ENCODE results near the gene NOS3. TPM values are rescaled to one million over a fixed set of nuclear protein-coding genes. Genes with fewer than 3 reads are reported as not detected.
A peak's percentile ranks its signal among the peaks of the same experiment; 100 is the strongest.

The NOS3 gene
- total and polyA plus RNA-seq, 9 of the 15 experiments (the other 6 are each of a cell fraction or from before 2014, with no cell fraction given): 1.1 to 121 (median 23.6) TPM

GRCh38 chr7:150958597-150958996, 32.2 kb upstream of the NOS3 start:
- no peaks in the 10 kb centered on the region for H3K9me3 ChIP-seq (replicated peaks; ENCODE audit: control insufficient read depth, insufficient read depth, low read depth, low read length)
- POLR2A ChIA-PET: no interaction called here
- in situ Hi-C loops (cut with MboI): no loop called here
- no TSS peak for BruUV-seq (replicated peaks)
- peaks cover 31% of the 10 kb centered on the region; the same call in 2 of the 3 replicates for H3K36me3 ChIP-seq (ENCODE audit: control insufficient read depth, insufficient read depth, low read length)
- peak overlapping the region; percentile 57 for H3K4me2 ChIP-seq (ENCODE audit: insufficient read depth, low read length)
- ATAC-seq (no peak), DNase-seq (ENCODE audit: extremely low read depth in 1 of 4, low spot score in 3 of 4) (peak in 2 of 4 experiments; percentile 58 to 76), FAIRE-seq (no peak)
- H3K79me2 ChIP-seq (ENCODE audit: control insufficient read depth, insufficient read depth, low read length): peaks cover 83% of the 10 kb centered on the region
- CTCF ChIA-PET (ENCODE audit: low intra/inter-chr PET ratio): interaction anchor here (0.6 to 1.5 kb wide), 3 partner anchors 30 to 357 kb away, joined by 3 to 5 read pairs (median 4); no protein-coding TSS in a partner anchor
- peak overlapping the region; percentile 82 to 87 for H3K9ac ChIP-seq (ENCODE audit: insufficient read depth in 1 of 2, low read depth in 2 of 2, low read length in 2 of 2)
- peak overlapping the region; percentile 99 for H3K27ac ChIP-seq (ENCODE audit: extremely low read depth, low read depth, low read length)
- WGBS (ENCODE audit: insufficient coverage, low coverage, missing lambda C conversion rate): 60% methylated on average over 12 of the region's 13 CpGs
- H3K9me1 ChIP-seq (ENCODE audit: control insufficient read depth, insufficient read depth, low read length): no peaks in the 10 kb centered on the region
- intact Hi-C loops (cut with micrococcal nuclease): loop anchor here (5.0 kb wide), 1 partner anchor 636 kb away; the partner anchor contains the start of genes ACTR3C and LRRC61
- H4K20me1 ChIP-seq (replicated peaks; ENCODE audit: control insufficient read depth, insufficient read depth, low read length): no peaks in the 10 kb centered on the region; the same call in 1 of the 2 replicates
- no peak overlapping the region for H3K4me3 ChIP-seq
- no peaks in the 10 kb centered on the region for H3K27me3 ChIP-seq (ENCODE audit: control insufficient read depth in 2 of 2, insufficient read depth in 2 of 2, low read length in 2 of 2)
- peaks cover 71 to 95% of the 10 kb centered on the region in 2 experiments for H3K4me1 ChIP-seq (replicated peaks in 1 of 2; ENCODE audit: control insufficient read depth in 2 of 2, insufficient read depth in 2 of 2, low read length in 2 of 2)
- no peak overlapping the region for H2AFZ ChIP-seq (ENCODE audit: low read depth, low read length)
- TF ChIP-seq TCFL5 (CRISPR knock-in tag; conservative IDR thresholded peaks at IDR 0.05): peak; percentile 17; the same call in 1 of the 2 replicates
- peak; percentile 35; the same call in 1 of the 2 replicates for TF ChIP-seq ZNF134 (CRISPR knock-in tag; conservative IDR thresholded peaks at IDR 0.05)
- peak; percentile 20; the same call in 1 of the 2 replicates for TF ChIP-seq MAFG (tag; conservative IDR thresholded peaks at IDR 0.05)
- peak; percentile 53 for TF ChIP-seq MEF2D (tag; conservative IDR thresholded peaks at IDR 0.05; ENCODE audit: low read depth)
- peak in 1 of 2 experiments; percentile 85; a peak in 2 of 4 replicates for TF ChIP-seq ZNF639 (CRISPR knock-in tag; conservative IDR thresholded peaks at IDR 0.05 in 1 of 2, IDR thresholded peaks at IDR 0.05 in 1 of 2)
- TF ChIP-seq SPI1 (IDR thresholded peaks at IDR 0.05; ENCODE audit: borderline replicate concordance, low read depth, low read length): peak; percentile 84
- peak; percentile 50; the same call in 1 of the 2 replicates for TF ChIP-seq ZNF79 (CRISPR knock-in tag; IDR thresholded peaks at IDR 0.05; ENCODE audit: low read depth)
- peak; percentile 77 for TF ChIP-seq ERF (CRISPR knock-in tag; IDR thresholded peaks at IDR 0.05)
- 0 out of 2 replicates have a peak, but pooled peaks have one; percentile 36 for TF ChIP-seq MYNN (IDR thresholded peaks at IDR 0.05)
- TF ChIP-seq MYNN (CRISPR knock-in tag; IDR thresholded peaks at IDR 0.05): no peak
- peak; percentile 60; the same call in 1 of the 2 replicates for TF ChIP-seq HOMEZ (CRISPR knock-in tag; IDR thresholded peaks at IDR 0.05)
- no peak for TF ChIP-seq SRSF9 (IDR thresholded peaks at IDR 0.05; ENCODE audit: borderline replicate concordance, low read depth, low read length)
- TF ChIP-seq RBBP5 (IDR thresholded peaks at IDR 0.05; ENCODE audit: borderline replicate concordance, insufficient read depth, low read length, poor library complexity, severe bottlenecking): no peak
- TF ChIP-seq ZNF324 (CRISPR knock-in tag; IDR thresholded peaks at IDR 0.05): peak; percentile 30; the same call in 1 of the 2 replicates
- TF ChIP-seq TEAD2 (tag; IDR thresholded peaks at IDR 0.05): no peak; the same call in 1 of the 2 replicates
- TF ChIP-seq MEIS2 (IDR thresholded peaks at IDR 0.05; ENCODE audit: partially characterized antibody): peak; percentile 98
- no peak for TF ChIP-seq NR2C1 (IDR thresholded peaks at IDR 0.05)
- TF ChIP-seq NR2C1 (tag; IDR thresholded peaks at IDR 0.05): peak; percentile 76
- TF ChIP-seq SMAD2 (IDR thresholded peaks at IDR 0.05; ENCODE audit: low read depth, low read length): no peak
- TF ChIP-seq ZNF444 (CRISPR knock-in tag; IDR thresholded peaks at IDR 0.05): 0 out of 2 replicates have a peak, but pooled peaks have one; percentile 31
- no peak for TF ChIP-seq KDM5B (IDR thresholded peaks at IDR 0.05; ENCODE audit: insufficient replicate concordance, low read depth, low read length)
- TF ChIP-seq NFATC3 (IDR thresholded peaks at IDR 0.05): no peak

Measured in K562 (cell line).